ENCODE results near the gene MMP15.
A peak's percentile ranks its signal among the peaks of the same experiment; 100 is the strongest.
"Not testable (repeated sequence)": the region's sequence is repeated elsewhere in the genome, so short reads cannot be mapped to it uniquely, and the experiment has no call there.

Gene MMP15

GRCh38 chr16:58025351-58026138 is at the start of gene MMP15:
Gene MMP15, plus strand, starts transcription at chr16:58025754. Its CDS starts 597 bp downstream, at chr16:58026351.
- H3K27me3 ChIP-seq (ENCODE audit: low read depth, low read length), result no peaks in the 10 kb centered on the region
- no peaks in the 10 kb centered on the region for H3K36me3 ChIP-seq (ENCODE audit: control insufficient read depth in 1 of 2, insufficient read depth in 2 of 2, low read length in 2 of 2)
- H3K27ac ChIP-seq (ENCODE audit: low read length), result peak within 1 kb of the TSS; percentile 16
- no peaks in the 10 kb centered on the region for H3K9me3 ChIP-seq (ENCODE audit: control insufficient read depth in 1 of 2, low read length in 2 of 2)
- H3K4me1 ChIP-seq (ENCODE audit: control insufficient read depth in 1 of 2, insufficient read depth in 2 of 2, low read length in 2 of 2), result peaks cover 13 to 62% of the 10 kb centered on the region in 2 donors
- peak within 1 kb of the TSS; percentile 55 to 84 for H3K4me3 ChIP-seq (ENCODE audit: low read depth in 1 of 2, low read length in 2 of 2)

GRCh38 chr16:57976331-57976796 is 49.2 kb upstream of the MMP15 start:
- no peak overlapping the region for H3K4me3 ChIP-seq (ENCODE audit: low read depth in 1 of 2, low read length in 2 of 2)
- H3K27ac ChIP-seq (ENCODE audit: low read length), result no peak overlapping the region
- H3K36me3 ChIP-seq (ENCODE audit: control insufficient read depth in 1 of 2, insufficient read depth in 2 of 2, low read length in 2 of 2), result no peaks in the 10 kb centered on the region
- H3K27me3 ChIP-seq (ENCODE audit: low read depth, low read length), result no peaks in the 10 kb centered on the region
- H3K4me1 ChIP-seq (ENCODE audit: control insufficient read depth in 1 of 2, insufficient read depth in 2 of 2, low read length in 2 of 2), result peaks cover 0 to 9% of the 10 kb centered on the region in 2 donors
- no peaks in the 10 kb centered on the region for H3K9me3 ChIP-seq (ENCODE audit: control insufficient read depth in 1 of 2, low read length in 2 of 2)

- Histone ChIP-seq H3K27ac (ENCODE audit: low read length) (no peak overlapping the region), H3K27me3 (ENCODE audit: low read depth, low read length) (no peaks in the 10 kb centered on the region), H3K36me3 (ENCODE audit: control insufficient read depth in 1 of 2, insufficient read depth in 2 of 2, low read length in 2 of 2) (no peaks in the 10 kb centered on the region), H3K4me1 (ENCODE audit: control insufficient read depth in 1 of 2, insufficient read depth in 2 of 2, low read length in 2 of 2) (peaks cover 0 to 9% of the 10 kb centered on the region in 2 donors), H3K9me3 (ENCODE audit: control insufficient read depth in 1 of 2, low read length in 2 of 2) (no peaks in the 10 kb centered on the region), H3K4me3 (ENCODE audit: low read depth in 1 of 2, low read length in 2 of 2) (no peak overlapping the region)
These were observed 48.0 kb upstream of the MMP15 start for GRCh38 chr16:57977418-57978069.

GRCh38 chr16:57978070-57978465 is 47.5 kb upstream of the MMP15 start:
- not testable (repeated sequence) for H3K9me3 ChIP-seq (ENCODE audit: control insufficient read depth in 1 of 2, low read length in 2 of 2); H3K4me3 ChIP-seq (ENCODE audit: low read depth in 1 of 2, low read length in 2 of 2); H3K36me3 ChIP-seq (ENCODE audit: control insufficient read depth in 1 of 2, insufficient read depth in 2 of 2, low read length in 2 of 2); H3K27me3 ChIP-seq (ENCODE audit: low read depth, low read length); H3K4me1 ChIP-seq (ENCODE audit: control insufficient read depth in 1 of 2, insufficient read depth in 2 of 2, low read length in 2 of 2); H3K27ac ChIP-seq (ENCODE audit: low read length)

- H3K9me3 ChIP-seq (ENCODE audit: control insufficient read depth in 1 of 2, low read length in 2 of 2), result no peaks in the 10 kb centered on the region
- H3K36me3 ChIP-seq (ENCODE audit: control insufficient read depth in 1 of 2, insufficient read depth in 2 of 2, low read length in 2 of 2), result no peaks in the 10 kb centered on the region
- H3K27me3 ChIP-seq (ENCODE audit: low read depth, low read length), result no peaks in the 10 kb centered on the region
- no peak overlapping the region for H3K27ac ChIP-seq (ENCODE audit: low read length)
- H3K4me1 ChIP-seq (ENCODE audit: control insufficient read depth in 1 of 2, insufficient read depth in 2 of 2, low read length in 2 of 2), result peaks cover 0 to 9% of the 10 kb centered on the region in 2 donors
- no peak overlapping the region for H3K4me3 ChIP-seq (ENCODE audit: low read depth in 1 of 2, low read length in 2 of 2)
These were observed 46.5 kb upstream of the MMP15 start for GRCh38 chr16:57979006-57979585.

- Histone ChIP-seq H3K27me3 (ENCODE audit: low read depth, low read length) (no peaks in the 10 kb centered on the region), H3K27ac (ENCODE audit: low read length) (no peak overlapping the region), H3K4me1 (ENCODE audit: control insufficient read depth in 1 of 2, insufficient read depth in 2 of 2, low read length in 2 of 2) (peaks cover 0 to 11% of the 10 kb centered on the region in 2 donors), H3K9me3 (ENCODE audit: control insufficient read depth in 1 of 2, low read length in 2 of 2) (no peaks in the 10 kb centered on the region), H3K36me3 (ENCODE audit: control insufficient read depth in 1 of 2, insufficient read depth in 2 of 2, low read length in 2 of 2) (no peaks in the 10 kb centered on the region), H3K4me3 (ENCODE audit: low read depth in 1 of 2, low read length in 2 of 2) (no peak overlapping the region)
These were observed 43.9 kb upstream of the MMP15 start for GRCh38 chr16:57981636-57982035.

- Histone ChIP-seq H3K4me3 (ENCODE audit: low read depth in 1 of 2, low read length in 2 of 2) (no peak overlapping the region), H3K36me3 (ENCODE audit: control insufficient read depth in 1 of 2, insufficient read depth in 2 of 2, low read length in 2 of 2) (no peaks in the 10 kb centered on the region), H3K27ac (ENCODE audit: low read length) (no peak overlapping the region), H3K27me3 (ENCODE audit: low read depth, low read length) (no peaks in the 10 kb centered on the region), H3K9me3 (ENCODE audit: control insufficient read depth in 1 of 2, low read length in 2 of 2) (no peaks in the 10 kb centered on the region), H3K4me1 (ENCODE audit: control insufficient read depth in 1 of 2, insufficient read depth in 2 of 2, low read length in 2 of 2) (peaks cover 0 to 10% of the 10 kb centered on the region in 2 donors)
These were observed 43.2 kb upstream of the MMP15 start for GRCh38 chr16:57982385-57982784.

GRCh38 chr16:57984443-57985203 is 40.9 kb upstream of the MMP15 start:
- peaks cover 0 to 10% of the 10 kb centered on the region in 2 donors for H3K4me1 ChIP-seq (ENCODE audit: control insufficient read depth in 1 of 2, insufficient read depth in 2 of 2, low read length in 2 of 2)
- no peak overlapping the region for H3K27ac ChIP-seq (ENCODE audit: low read length)
- H3K36me3 ChIP-seq (ENCODE audit: control insufficient read depth in 1 of 2, insufficient read depth in 2 of 2, low read length in 2 of 2), result no peaks in the 10 kb centered on the region
- H3K4me3 ChIP-seq (ENCODE audit: low read depth in 1 of 2, low read length in 2 of 2), result peak overlapping the region; percentile 42 to 60
- no peaks in the 10 kb centered on the region for H3K9me3 ChIP-seq (ENCODE audit: control insufficient read depth in 1 of 2, low read length in 2 of 2)
- no peaks in the 10 kb centered on the region for H3K27me3 ChIP-seq (ENCODE audit: low read depth, low read length)

GRCh38 chr16:57985204-57986181 is 40.1 kb upstream of the MMP15 start:
- no peaks in the 10 kb centered on the region for H3K27me3 ChIP-seq (ENCODE audit: low read depth, low read length)
- H3K27ac ChIP-seq (ENCODE audit: low read length), result no peak overlapping the region
- peak overlapping the region; percentile 42 to 60 for H3K4me3 ChIP-seq (ENCODE audit: low read depth in 1 of 2, low read length in 2 of 2)
- H3K4me1 ChIP-seq (ENCODE audit: control insufficient read depth in 1 of 2, insufficient read depth in 2 of 2, low read length in 2 of 2), result peaks cover 0 to 10% of the 10 kb centered on the region in 2 donors
- H3K36me3 ChIP-seq (ENCODE audit: control insufficient read depth in 1 of 2, insufficient read depth in 2 of 2, low read length in 2 of 2), result no peaks in the 10 kb centered on the region
- H3K9me3 ChIP-seq (ENCODE audit: control insufficient read depth in 1 of 2, low read length in 2 of 2), result no peaks in the 10 kb centered on the region

- Histone ChIP-seq H3K27ac (ENCODE audit: low read length) (no peak overlapping the region), H3K9me3 (ENCODE audit: control insufficient read depth in 1 of 2, low read length in 2 of 2) (no peaks in the 10 kb centered on the region), H3K4me3 (ENCODE audit: low read depth in 1 of 2, low read length in 2 of 2) (peak overlapping the region in 1 of 2 donors; percentile 60), H3K4me1 (ENCODE audit: control insufficient read depth in 1 of 2, insufficient read depth in 2 of 2, low read length in 2 of 2) (peaks cover 0 to 10% of the 10 kb centered on the region in 2 donors), H3K36me3 (ENCODE audit: control insufficient read depth in 1 of 2, insufficient read depth in 2 of 2, low read length in 2 of 2) (no peaks in the 10 kb centered on the region), H3K27me3 (ENCODE audit: low read depth, low read length) (no peaks in the 10 kb centered on the region)
These were observed 39.4 kb upstream of the MMP15 start for GRCh38 chr16:57986196-57986595.
